Stimulated activated naive CD4-positive, alpha-beta T cell treated with Interleukin-2 at 50 U/mL for 16 hours (primary cell): ENCODE results near the gene LONP2.
A peak's percentile ranks its signal among the peaks of the same experiment; 100 is the strongest.
"Not testable (repeated sequence)": the region's sequence is repeated elsewhere in the genome, so short reads cannot be mapped to it uniquely, and the experiment has no call there.

Source experiments
- DNase-seq: peaks from one replicate; lab custom pipeline; 2025; lab: John Stamatoyannopoulos, UW

Gene LONP2

DNA sequence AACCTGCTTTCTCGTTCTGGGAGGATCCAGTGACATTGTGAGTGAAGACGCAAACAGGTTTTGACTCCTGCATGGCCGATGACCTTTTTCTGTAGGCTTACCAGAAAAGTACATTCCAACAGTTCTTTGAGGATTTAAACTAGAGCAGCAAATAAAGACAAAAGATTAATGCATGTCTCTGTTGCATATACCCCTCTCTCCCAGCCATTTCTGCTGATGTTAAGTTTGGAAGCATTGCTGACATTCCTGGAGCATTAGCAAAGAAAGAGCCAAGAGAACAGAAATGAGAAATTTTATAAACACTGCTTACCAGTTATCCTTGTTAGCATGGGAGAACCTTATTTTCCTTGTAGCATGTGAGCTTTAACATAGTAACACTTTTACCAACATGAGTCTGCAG is 91.9 kb downstream of the LONP2 start:
- no peak for DNase-seq

DNA sequence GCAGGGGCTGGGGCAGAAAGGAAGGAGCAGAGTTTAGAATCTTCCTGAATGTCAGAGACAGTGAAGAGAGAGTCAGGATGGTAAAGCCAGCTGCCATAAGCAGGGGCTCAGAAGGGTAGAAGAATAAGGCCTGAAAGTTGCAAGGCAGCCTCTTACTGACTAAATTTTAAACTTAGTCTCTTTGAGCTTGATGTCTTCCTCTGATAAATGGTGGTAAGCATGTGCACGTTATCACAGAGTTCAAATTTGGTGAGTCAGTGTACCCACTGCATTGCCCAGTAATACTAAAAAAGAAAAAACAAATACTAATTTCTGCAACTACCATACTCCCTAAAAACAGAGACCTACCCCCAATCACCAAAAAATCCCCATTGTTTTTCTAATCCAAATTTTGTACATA is 96.0 kb downstream of the LONP2 start:
- no peak for DNase-seq

DNA sequence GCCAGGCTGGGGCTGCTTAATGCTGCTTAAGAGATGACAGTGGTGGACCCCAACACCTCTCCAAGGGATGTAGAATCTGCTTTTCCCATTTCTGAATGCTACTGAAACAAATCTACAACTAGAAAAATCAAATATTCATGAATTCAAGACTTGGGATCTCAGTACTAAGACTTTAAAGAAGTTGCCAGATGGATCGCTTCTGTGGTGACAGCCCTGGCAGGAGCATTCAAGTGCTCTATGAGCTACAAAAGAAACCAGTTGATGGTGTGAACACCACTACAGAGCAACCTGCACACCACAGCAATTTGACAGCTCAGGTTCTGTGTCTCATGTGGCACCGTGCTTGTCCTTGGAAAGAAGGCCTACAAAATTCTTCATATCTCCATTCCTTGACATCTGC is 98.5 kb downstream of the LONP2 start:
- no peak for DNase-seq

DNA sequence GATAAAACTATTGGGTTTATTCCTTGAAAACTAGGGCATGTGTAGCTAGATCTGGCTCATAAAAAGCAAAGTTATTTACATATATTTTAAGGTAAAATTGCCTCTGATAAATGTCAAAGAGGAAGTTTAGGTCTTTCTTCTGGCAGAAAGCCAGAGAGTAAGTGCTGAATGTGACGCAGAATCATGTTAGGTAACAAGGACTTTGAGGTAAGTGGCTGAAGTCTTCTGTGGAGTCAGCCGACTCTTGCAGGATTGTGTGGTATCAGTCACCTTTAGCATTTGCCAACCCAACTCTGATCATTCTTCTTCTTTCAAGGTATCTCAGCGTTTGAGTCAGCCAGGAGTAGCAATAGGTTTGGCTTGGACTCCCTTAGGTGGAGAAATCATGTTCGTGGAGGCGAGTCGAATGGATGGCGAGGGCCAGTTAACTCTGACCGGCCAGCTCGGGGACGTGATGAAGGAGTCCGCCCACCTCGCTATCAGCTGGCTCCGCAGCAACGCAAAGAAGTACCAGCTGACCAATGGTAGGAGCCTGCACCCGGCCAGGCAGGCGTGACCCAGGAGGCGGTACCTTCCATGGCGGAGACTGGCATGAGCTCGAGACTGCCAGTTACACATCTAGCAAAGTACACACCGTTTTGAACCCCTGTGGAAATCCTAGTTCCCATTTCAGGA is 103.2 kb downstream of the LONP2 start:
- DNase-seq, result no peak

DNA sequence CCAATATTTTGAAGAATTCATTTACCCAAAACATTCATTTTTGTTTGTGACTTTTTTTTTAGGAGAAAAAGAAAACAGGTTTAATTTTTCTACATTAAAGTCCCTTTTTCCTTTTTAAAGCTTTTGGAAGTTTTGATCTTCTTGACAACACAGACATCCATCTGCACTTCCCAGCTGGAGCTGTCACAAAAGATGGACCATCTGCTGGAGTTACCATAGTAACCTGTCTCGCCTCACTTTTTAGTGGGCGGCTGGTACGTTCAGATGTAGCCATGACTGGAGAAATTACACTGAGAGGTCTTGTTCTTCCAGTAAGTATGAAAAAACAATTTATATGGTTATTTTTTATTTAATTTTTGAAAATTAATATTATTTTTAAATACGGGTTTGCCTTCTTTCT is 103.9 kb downstream of the LONP2 start:
- DNase-seq, result no peak

DNA sequence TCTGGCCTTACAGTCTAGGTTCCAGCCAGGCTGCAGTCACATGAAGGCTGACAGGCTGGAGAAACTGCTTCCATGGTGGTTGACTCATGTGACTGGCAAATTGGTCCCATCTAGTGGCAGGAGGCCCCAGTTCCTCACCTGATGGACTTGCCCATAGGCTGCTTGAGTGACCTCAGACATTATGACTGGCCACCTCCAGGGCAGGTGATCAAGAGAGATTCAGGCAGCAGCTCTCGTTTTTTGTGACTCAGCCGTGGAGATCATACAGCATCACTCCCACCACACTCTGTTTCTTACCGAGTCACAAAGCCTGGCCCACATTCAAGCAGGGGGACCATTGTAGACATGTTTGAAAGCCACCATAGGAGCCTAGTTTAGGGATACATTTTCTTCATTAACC is 106.6 kb downstream of the LONP2 start:
- no peak for DNase-seq

DNA sequence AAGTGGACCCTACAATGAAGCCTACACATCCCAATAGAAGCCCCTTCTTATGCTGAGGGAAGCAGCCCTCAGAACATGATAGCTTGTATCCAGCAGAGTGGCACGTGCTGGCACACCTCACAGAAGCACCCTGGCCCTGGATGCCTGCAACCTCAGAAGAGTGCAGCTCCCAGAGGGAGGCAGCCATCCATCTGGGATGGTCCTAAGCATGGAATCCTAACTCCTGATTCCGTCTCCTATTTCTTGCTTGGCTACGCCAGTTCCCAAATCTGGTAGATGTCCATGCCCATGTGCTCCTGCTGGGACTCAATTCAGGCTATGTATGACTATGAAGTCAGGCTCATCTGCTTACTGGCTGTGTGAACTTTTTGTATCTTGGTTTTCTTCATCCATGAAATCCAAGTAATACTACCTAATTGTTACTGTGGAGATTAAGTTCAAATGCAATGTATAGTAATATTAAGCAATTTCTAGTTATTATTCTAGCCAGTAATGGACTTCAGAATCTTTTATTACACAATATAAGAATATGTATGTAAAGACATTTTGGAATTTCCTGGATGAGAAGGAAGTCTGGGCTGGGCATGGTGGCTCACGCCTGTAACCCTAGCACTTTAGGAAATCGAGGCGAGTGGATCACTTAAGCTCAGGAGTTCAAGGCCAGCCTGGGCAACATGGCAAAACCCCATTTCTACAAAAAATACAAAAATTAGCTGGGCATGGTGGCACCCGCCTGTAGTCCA is 108.7 kb downstream of the LONP2 start:
- no peak for DNase-seq

DNA sequence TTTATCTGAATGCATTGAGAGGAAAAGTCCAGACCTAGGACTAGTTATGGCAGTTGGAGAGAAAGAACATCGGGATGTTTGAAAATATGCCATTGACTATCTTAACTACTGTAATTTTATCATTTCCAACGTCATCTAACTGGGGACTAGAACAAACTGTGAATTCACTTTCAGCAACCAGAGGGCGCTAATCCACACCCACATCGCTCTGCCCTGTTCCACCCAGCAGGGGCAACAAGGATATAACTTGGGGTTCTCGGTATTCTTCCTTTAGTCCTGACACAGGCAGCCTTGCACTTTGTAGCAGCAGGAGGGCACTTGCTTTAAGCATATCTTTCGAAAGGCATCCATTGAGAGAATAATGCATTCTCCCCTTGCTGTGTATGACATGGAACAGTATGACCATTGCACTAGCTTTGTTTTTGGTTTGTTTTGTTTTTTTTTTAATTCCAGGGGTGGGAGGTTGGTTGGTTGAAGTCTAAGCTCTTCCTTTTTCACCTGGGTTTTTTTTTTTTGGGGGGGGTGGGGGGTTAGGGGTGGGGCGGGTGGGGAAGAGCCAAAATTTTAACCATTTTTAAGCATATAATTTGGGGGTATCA is 109.6 kb downstream of the LONP2 start:
- peak; percentile 49 for DNase-seq

DNA sequence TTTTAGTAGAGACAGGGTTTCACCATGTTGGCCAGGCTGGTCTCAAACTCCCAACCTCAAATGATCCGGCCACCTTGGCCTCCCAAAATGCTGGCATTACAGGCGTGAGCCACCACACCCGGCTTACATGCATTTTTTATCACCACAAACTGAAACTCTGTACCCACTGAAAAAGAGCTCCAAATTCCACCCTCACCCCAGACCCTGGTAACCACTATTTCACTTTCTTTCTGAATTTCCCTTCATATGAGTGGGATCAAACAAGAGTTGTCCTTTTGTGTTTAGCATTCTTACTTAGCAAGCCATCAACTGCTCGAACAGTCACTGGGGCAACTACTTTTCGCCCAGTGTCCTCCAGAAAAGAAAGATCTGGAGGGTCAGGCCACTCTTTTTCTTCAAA is 110.3 kb downstream of the LONP2 start:
- DNase-seq, result not testable (repeated sequence)

DNA sequence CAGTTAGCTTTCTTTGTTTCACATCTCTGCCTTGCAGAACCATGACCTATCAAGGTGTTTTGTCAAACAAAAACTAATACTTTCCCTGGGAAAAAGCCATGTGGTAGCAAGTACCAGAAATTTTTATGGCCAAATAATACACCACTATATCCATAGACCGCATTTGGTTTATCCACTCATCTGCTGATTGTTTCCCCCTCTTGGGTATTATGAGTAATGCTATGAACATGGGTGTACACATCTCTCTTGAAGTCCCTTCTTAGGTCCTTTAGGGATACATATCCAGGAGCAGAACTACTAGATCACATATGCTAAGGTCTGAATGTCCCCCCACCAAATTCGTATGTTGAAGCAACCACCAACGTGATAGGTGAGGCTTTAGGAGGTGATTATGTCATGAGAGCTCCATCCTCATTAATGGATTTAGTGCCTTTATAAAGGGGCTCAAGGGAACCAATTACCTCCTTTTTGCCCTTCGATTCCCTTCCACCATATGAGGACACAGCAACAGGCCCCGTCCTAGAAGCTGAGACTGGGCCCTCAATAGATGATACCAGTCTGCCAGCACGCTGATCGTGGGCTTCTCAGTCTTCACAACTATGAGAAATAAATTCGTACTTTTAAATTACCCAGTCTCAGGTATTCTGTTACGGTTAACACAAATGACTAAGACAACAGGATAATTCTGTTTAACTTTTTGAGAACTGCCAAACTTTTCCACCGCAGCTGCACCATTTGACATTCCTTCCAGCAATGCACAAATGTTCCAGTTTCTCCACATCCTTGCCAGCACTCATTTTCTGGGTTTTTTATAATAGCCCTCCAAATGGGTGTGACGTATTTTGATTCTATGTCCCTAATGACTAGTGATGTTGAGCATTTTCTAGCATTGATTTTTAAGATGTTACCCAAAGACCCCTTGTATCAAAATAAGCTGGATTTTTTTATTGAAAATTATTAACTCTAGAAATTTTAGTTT is 111.1 kb downstream of the LONP2 start:
- DNase-seq, result no peak

DNA sequence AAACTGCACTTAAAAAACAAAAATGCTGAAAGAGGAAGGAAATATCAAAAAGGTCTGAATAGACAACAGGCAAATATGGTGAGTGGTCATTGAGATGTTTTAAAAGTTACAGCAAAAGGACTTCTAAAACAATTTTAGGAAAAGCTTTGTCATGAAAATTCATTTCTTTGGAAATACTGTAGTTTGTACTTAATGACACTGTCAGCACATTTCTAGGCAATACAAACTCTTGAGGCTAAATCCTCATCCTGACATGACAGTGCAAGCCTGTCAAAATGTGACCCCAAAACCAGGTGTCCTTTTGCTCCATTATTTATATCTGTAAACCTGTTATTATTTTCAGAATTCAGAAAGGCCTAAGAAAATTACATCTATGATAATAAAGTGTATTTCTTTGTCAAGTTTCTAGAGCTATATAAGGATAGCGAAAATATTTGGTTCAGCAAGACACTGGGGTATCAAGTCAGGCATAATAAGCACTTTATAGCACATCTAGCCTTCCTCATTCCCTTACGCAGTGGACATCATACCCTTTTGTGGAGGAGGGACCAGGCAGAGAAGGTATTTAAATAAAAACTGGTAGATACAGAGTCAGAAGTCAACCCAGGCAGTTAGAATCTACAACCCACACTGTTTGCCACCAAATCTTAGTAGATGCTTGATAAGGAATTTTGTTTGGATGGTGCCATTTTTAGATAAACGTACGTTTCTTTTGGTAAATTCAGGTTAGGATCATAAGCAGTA is 112.7 kb downstream of the LONP2 start:
- no peak for DNase-seq

DNA sequence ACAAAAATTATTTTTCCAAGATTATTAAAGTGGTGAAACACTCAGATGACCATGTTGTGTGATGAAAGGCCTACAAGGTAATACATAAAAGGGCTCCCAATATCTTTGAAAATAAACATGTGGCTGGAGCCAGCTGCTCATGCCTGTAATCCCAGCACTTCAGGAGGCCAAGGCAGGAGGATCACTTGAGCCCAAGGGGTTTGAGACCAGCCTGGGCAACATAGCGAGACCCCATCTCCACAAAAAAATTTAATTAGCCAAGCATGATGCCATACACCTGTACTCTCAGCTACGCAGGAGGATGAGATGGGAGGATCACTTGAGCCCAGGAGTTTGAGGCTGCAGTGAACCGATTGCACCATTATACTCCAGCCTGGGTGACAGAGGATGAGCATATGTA is 114.3 kb downstream of the LONP2 start:
- DNase-seq, result no peak

DNA sequence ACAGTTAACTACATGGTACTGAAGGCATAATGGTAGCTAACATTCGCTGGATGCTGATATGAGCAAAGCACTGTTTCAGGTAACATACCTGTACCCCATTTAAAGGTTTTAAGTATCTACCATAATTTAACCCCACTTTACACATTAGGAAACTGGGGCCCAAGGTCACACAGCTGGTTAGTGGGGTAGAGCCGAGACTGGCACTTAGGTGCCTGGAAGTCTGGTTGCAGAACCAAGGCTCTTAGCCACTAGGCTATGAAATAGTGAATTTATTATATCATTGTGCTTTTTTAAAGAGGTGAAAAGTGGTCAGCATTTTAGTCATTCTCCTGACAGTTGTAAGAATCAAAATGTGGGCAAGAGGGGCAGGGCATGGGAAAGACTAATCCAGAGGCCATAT is 115.9 kb downstream of the LONP2 start:
- no peak for DNase-seq

DNA sequence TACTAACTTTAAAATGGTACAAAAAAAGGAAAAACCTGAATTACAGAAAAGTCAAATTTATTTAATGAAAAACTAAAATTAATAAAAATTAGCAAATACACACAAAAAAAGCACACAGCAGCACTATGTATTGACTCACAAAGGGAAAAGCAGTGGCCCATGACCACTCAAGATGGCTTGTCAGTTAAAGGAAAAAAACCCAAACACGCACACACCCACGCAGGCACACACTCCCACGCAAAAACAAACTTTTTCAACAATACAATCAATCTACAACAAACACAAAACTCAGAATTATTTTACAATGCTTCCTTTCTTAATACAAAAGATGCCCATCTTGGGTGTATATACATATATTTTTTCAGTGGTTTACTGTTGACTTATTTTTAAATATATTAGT is 116.9 kb downstream of the LONP2 start:
- DNase-seq, result no peak

DNA sequence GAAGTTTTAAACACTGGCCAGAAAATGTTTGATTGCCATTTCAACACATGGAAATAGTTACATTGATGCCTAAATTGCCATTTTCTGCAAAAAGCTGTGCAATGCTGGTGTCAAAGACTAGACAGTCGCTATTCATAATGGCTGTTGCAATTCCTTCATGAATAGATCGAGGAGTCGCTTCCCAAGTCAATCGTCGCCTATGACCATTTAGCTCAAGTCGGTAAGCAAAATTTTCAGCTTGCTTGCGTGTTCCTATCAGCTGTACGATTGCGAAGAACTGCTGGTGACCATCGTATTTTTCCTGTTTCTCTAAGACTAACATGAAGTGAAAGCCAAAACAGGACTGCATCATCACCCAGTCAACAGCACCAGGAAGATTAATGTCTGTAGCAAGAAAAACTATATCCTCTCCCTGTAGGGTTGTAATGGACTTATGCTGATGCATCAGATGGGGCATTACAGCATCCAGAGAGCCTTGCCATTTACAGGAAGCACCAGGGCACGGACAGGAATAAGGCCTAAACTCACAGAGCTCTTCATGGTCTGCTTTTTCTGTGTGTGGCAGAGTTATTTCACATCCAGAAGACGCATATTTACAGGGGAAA is 117.5 kb downstream of the LONP2 start:
- DNase-seq, result no peak

DNA sequence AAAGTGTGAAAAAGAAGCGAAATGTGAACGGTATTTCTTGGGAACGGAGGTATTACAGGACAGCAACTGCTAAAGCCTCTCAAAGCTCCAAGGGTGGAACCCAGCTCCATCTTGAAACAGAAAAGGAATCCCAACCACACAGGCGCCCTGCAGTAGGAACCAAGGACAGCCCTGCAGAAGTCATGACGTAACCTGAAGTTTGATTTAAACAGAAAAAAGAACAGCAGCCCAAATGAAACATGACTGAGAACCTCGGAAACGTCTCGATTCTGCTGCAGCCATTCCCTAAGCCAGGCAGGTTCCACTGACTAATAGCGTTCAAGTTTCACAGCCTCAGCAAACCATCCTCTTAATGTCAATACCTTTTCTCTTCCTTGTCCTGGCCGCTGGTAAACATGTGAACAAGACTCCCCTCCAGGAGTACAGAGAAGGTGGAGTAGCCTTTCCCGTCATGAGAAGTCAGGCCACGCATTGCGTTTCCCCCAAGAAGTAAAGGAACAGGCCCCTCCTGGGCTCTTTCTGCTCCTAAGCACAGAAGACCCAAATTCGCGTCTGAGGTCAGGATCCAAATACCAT is 121.0 kb downstream of the LONP2 start:
- DNase-seq, result no peak

DNA sequence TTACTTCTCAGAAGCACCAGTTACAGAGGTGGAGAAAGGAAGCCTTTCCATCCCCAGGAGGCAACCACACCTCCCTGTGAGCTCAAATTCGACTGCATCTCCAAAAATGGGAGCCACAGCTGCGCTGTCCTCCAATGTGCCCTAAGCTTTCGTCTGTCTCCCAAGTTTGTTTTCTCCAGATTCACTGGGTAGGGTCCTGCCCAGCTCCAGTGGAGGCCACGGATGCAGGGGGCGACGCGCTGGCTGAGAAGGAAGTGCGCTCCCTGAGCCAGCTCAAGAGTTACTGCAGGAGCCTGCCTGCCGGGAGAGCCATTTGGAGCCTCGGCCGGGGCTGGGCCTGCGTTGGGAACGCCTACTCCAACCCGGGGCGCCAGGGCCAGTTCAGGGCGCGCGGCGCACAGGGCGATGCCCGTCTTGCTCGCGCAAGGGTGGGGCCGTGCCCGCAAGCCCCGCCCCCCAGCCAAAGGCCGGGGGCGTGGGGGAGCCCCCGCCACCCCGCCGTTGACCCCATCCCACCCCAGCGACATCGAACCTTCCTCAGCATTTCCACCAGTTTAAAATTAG is 121.6 kb downstream of the LONP2 start:
- peak; percentile 72 for DNase-seq

DNA sequence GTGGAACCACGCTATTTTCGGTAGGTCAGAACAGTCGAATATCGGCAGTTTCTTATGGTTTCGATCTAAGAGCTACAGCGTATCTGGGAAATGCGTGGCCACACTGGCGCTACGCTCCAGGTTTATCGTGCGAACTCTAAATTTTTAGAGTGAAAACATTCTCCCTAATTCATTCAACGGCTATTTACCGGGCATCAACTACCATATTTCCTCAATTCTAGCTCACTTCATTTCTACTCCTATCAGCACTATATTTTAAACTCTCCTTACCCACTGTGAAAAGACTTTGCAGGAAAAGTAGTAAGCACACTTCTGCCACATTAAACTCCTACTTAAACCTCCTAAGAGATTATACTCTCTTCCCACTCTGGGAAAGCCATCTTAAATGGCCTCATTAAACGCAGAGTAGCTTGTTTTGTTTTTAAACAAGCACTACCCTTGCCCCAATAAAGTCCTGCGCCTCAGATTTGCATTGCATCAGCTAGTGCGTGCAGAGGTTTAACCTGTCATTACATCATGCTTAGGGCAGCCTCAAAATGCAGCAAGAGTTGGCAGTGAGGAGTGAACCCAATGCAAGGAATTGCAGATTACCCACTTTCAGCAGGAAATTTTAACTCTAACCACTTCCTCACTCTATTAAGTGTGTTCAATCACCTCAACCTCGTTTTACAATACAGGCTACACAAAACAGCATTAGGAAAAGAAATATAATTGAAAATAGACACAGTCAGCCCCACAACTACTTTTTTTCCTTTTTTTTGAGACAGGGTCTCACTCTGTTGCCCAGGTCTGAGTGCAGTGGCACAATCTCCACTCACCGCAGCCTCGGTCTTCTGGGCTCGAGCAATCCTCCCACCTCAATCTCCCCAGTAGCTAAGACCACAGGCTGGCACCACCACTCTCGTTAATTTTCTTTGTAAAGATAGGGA is 122.3 kb downstream of the LONP2 start:
- peak; percentile 58 for DNase-seq

DNA sequence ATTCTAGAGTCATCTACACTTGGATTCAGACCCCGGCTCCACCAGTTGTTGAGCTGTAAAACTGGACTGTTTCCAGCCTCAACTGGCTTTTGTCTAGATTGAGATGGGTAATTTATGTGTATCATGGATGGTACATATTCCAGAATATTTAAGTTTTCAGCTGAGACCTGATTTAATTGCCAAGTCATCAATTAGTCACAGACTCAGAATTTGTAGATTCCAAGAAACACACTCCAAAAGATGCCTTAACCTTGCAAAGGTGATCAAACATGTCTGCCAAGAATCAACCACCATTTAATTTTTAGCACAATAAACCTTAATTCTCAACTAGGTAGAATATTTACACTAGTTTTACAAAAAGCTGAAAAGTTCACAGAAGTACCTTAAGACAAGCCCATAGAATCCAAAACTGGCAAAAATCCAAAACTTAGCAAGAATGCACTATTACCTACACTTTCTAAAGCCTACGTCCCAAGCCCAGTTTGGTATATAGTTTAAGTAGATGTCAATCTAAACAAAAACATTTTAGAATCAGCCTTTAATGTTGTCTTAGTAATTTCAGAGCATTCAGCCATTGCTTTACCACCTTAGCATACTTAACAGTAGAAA is 123.4 kb downstream of the LONP2 start:
- DNase-seq, result no peak
